Panc1 (cell line): ENCODE results near the gene TRIM22. TPM values are rescaled to one million over a fixed set of nuclear protein-coding genes. Genes with fewer than 3 reads are reported as not detected.

Experiments used
- ATAC-seq: fragments of 200-7000 bp; cut with Tn5 transposase; 2 replicates; pipeline ENCODE4 v1.9.1; 2020; ENCODE audit warnings: mild to moderate bottlenecking, moderate library complexity
- BruUV-seq: library from RNA; stranded (reverse); fragments of 400-500 nt; replicated peaks from 2 replicates; lab custom pipeline; 2021; lab: Mats Ljungman, UMichigan
- CTCF ChIA-PET: fragments of 300-600 bp; sonication (Branson Sonifier 250); formaldehyde crosslinking; loops from one replicate; lab custom pipeline; 2022; ENCODE audit warnings: antibody characterized with exemption; lab: Charles Lee
- POLR2A ChIA-PET: fragments of 300-600 bp; sonication (Branson Sonifier 250); formaldehyde crosslinking; loops from one replicate; lab custom pipeline; 2022; ENCODE audit warnings: antibody characterized with exemption; lab: Charles Lee
- DNase-seq: peaks from one replicate; pipeline ENCODE4 v3.0.0-alpha.2; 2010; ENCODE audit warnings: low read depth, low spot score
- H3K27ac ChIP-seq: 2 replicates; pipeline ENCODE4 v1.5.1; 2011; ENCODE audit warnings: mild to moderate bottlenecking, low read length, inconsistent platforms
- H3K27me3 ChIP-seq: fragments of 200-500 bp; sonication (Bioruptor generic); 2 replicates; pipeline ENCODE4 v1.6.0; 2014; ENCODE audit warnings: low read length, inconsistent platforms; ENCODE audit not compliant: control insufficient read depth, insufficient read depth
- H3K36me3 ChIP-seq: fragments of 200-500 bp; sonication (Bioruptor generic); 2 replicates; pipeline ENCODE4 v1.5.1; 2014; ENCODE audit warnings: inconsistent platforms, mild to moderate bottlenecking, low read length, moderate library complexity; ENCODE audit not compliant: control insufficient read depth, insufficient read depth
- H3K4me1 ChIP-seq: 2 replicates; pipeline ENCODE4 v1.5.1; 2011; ENCODE audit warnings: inconsistent platforms, mild to moderate bottlenecking, low read length, moderate library complexity; ENCODE audit not compliant: control insufficient read depth, insufficient read depth
- H3K4me3 ChIP-seq, 2 experiments: 2 replicates each; pipeline ENCODE4 v1.5.1; 2011 to 2012; ENCODE audit warnings: low read depth in 2 of 2, low read length in 2 of 2, mild to moderate bottlenecking in 2 of 2, inconsistent platforms in 1 of 2, moderate library complexity in 1 of 2
- H3K9me3 ChIP-seq: fragments of 200-500 bp; sonication (Bioruptor generic); 2 replicates; pipeline ENCODE4 v1.5.1; 2014; ENCODE audit warnings: low read depth, mild to moderate bottlenecking, inconsistent platforms, low read length, moderate library complexity; ENCODE audit not compliant: control insufficient read depth, insufficient read depth
- POLR2AphosphoS5 ChIP-seq: IDR thresholded peaks from 2 replicates; pipeline ENCODE4 v1.6.1; 2012; ENCODE audit warnings: mild to moderate bottlenecking, low read depth, low read length, moderate library complexity
- SIN3A ChIP-seq: IDR thresholded peaks from 2 replicates; pipeline ENCODE4 v1.6.1; 2012; ENCODE audit warnings: low read depth, mild to moderate bottlenecking, low read length, moderate library complexity, borderline replicate concordance; ENCODE audit not compliant: insufficient read depth
- TCF7L2 ChIP-seq: IDR thresholded peaks from 2 replicates; pipeline ENCODE4 v1.6.1; 2011; ENCODE audit warnings: mild to moderate bottlenecking, low read depth, low read length, inconsistent platforms
- in situ Hi-C: cut with HindIII; loops from 2 replicates; pipeline ENCODE4 v1.10.0; 2016; ENCODE audit warnings: low sequenced_read_pairs, low pct_unique_long_range_greater_than_20kb
- intact Hi-C: fragments of 100-400 bp; cut with micrococcal nuclease; formaldehyde crosslinking; loops from one replicate; pipeline ENCODE4 v1.10.0; 2022; ENCODE audit not compliant: unreplicated experiment
- total RNA-seq: library from RNA; stranded (reverse); gene quantifications from one replicate; pipeline ENCODE4 v1.2.1, GENCODE V29; 2021; ENCODE audit not compliant: unreplicated experiment
- TF ChIP-seq, protein P1 (sequence below): fragments of 450-650 bp; IDR thresholded peaks from 2 replicates; pipeline ENCODE4 v1.5.1; 2017; ENCODE audit warnings: mild to moderate bottlenecking
- TF ChIP-seq, protein P2 (sequence below), 2 experiments: IDR thresholded peaks; 2 replicates each; pipeline ENCODE4 v1.6.1; 2011 to 2012; ENCODE audit warnings: low read depth in 2 of 2, control low read depth in 1 of 2, low read length in 1 of 2, mild to moderate bottlenecking in 1 of 2, moderate library complexity in 1 of 2; ENCODE audit not compliant: insufficient read depth in 1 of 2

The TRIM22 gene
- total RNA-seq, 1 experiment from 2014 or later, result 1.4 TPM

DNA sequence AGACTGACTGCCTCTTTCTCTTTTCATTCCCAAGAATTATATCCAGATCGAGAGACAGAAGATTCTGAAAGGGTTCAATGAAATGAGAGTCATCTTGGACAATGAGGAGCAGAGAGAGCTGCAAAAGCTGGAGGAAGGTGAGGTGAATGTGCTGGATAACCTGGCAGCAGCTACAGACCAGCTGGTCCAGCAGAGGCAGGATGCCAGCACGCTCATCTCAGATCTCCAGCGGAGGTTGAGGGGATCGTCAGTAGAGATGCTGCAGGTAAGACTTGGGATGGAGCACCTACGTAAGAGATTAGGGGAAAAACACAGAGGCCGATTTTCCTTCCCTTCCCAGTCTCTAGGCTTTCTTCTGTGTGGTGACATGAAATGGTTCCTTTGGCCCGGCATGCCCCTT lies 8.7 kb downstream of the TRIM22 start:
- H3K27ac ChIP-seq, result no peak overlapping the region
- in situ Hi-C loops, result no loop called here
- no peaks in the 10 kb centered on the region for H3K9me3 ChIP-seq
- CTCF ChIA-PET, result no interaction called here
- no peaks in the 10 kb centered on the region for H3K4me1 ChIP-seq
- ATAC-seq (no peak), DNase-seq (no peak)
- peaks cover 10% of the 10 kb centered on the region for H3K27me3 ChIP-seq
- intact Hi-C loops, result no loop called here
- no TSS peak for BruUV-seq
- no peak overlapping the region for H3K4me3 ChIP-seq
- no peaks in the 10 kb centered on the region for H3K36me3 ChIP-seq
- POLR2A ChIA-PET, result no interaction called here
- TF ChIP-seq POLR2AphosphoS5 (no peak), TCF7L2 (no peak), SIN3A (no peak)
- TF ChIP-seq, protein P1, sequence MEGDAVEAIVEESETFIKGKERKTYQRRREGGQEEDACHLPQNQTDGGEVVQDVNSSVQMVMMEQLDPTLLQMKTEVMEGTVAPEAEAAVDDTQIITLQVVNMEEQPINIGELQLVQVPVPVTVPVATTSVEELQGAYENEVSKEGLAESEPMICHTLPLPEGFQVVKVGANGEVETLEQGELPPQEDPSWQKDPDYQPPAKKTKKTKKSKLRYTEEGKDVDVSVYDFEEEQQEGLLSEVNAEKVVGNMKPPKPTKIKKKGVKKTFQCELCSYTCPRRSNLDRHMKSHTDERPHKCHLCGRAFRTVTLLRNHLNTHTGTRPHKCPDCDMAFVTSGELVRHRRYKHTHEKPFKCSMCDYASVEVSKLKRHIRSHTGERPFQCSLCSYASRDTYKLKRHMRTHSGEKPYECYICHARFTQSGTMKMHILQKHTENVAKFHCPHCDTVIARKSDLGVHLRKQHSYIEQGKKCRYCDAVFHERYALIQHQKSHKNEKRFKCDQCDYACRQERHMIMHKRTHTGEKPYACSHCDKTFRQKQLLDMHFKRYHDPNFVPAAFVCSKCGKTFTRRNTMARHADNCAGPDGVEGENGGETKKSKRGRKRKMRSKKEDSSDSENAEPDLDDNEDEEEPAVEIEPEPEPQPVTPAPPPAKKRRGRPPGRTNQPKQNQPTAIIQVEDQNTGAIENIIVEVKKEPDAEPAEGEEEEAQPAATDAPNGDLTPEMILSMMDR, result no peak
- TF ChIP-seq, protein P2, sequence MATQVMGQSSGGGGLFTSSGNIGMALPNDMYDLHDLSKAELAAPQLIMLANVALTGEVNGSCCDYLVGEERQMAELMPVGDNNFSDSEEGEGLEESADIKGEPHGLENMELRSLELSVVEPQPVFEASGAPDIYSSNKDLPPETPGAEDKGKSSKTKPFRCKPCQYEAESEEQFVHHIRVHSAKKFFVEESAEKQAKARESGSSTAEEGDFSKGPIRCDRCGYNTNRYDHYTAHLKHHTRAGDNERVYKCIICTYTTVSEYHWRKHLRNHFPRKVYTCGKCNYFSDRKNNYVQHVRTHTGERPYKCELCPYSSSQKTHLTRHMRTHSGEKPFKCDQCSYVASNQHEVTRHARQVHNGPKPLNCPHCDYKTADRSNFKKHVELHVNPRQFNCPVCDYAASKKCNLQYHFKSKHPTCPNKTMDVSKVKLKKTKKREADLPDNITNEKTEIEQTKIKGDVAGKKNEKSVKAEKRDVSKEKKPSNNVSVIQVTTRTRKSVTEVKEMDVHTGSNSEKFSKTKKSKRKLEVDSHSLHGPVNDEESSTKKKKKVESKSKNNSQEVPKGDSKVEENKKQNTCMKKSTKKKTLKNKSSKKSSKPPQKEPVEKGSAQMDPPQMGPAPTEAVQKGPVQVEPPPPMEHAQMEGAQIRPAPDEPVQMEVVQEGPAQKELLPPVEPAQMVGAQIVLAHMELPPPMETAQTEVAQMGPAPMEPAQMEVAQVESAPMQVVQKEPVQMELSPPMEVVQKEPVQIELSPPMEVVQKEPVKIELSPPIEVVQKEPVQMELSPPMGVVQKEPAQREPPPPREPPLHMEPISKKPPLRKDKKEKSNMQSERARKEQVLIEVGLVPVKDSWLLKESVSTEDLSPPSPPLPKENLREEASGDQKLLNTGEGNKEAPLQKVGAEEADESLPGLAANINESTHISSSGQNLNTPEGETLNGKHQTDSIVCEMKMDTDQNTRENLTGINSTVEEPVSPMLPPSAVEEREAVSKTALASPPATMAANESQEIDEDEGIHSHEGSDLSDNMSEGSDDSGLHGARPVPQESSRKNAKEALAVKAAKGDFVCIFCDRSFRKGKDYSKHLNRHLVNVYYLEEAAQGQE (IDR thresholded peaks at IDR 0.05; ENCODE audit: insufficient read depth in 1 of 2, low read depth in 2 of 2, low read length in 1 of 2), result no peak

DNA sequence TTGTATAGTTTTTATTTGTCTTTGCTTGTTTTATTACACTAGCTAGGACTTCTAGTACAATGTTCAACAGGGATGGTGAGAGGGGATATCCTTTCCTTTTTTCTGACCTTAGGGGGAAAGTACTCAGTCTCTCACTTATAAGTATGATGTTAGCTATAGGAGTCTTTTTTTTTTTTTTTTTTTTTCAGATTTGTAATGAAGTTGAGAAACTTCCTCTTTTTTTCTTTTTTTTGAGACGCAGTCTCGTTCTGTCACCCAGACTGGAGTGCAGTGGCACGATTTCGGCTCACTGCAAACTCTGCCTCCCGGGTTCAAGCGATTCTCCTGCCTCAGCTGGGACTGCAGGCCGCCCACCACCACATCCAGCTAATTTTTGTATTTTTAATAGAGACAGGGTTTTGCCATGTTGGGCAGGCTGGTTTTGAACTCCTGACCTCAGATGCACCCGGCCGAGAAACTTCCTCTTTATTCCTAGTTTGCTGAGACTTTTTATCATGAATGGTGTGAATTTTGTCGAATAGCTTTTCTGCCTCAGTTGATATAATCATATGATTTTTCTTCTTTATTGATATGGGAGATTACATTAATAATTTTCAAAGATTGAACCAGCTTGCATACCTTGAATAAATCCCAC lies 10.9 kb downstream of the TRIM22 start:
- Histone ChIP-seq H3K9me3 (no peaks in the 10 kb centered on the region), H3K27ac (no peak overlapping the region), H3K4me3 (no peak overlapping the region), H3K4me1 (no peaks in the 10 kb centered on the region), H3K36me3 (no peaks in the 10 kb centered on the region), H3K27me3 (peaks cover 10% of the 10 kb centered on the region)
- ChIA-PET CTCF (no interaction called here), POLR2A (interaction anchor here (0.6 kb wide), 1 partner anchor 17 kb away, joined by 3 read pairs; no protein-coding TSS in a partner anchor)
- DNase-seq (no peak), ATAC-seq (no peak)
- TF ChIP-seq POLR2AphosphoS5 (no peak), TCF7L2 (no peak), SIN3A (no peak)
- TF ChIP-seq, protein P1, result no peak
- TF ChIP-seq, protein P2 (IDR thresholded peaks at IDR 0.05; ENCODE audit: insufficient read depth in 1 of 2, low read depth in 2 of 2, low read length in 1 of 2), result no peak
- no TSS peak for BruUV-seq
- in situ Hi-C loops (no loop called here), intact Hi-C loops (no loop called here)
